DOHH2 (cell line): ENCODE data around the gene MMEL1.

Experiments used
- CTCF ChIP-seq: fragments of 200-600 bp; sonication (generic); IDR thresholded peaks from one replicate; pipeline ENCODE4 v1.5.1; 2014; ENCODE audit warnings: antibody characterized with exemption, mild to moderate bottlenecking, low read depth, low read length; ENCODE audit not compliant: poor library complexity, severe bottlenecking
- EZH2phosphoT487 ChIP-seq: fragments of 200-600 bp; sonication (generic); IDR thresholded peaks from 2 replicates; pipeline ENCODE4 v1.6.1; 2017; ENCODE audit warnings: borderline replicate concordance, mild to moderate bottlenecking, antibody characterized with exemption, low read length, moderate library complexity, mixed read lengths

- TF ChIP-seq EZH2phosphoT487 (no peak), CTCF (no peak)
Measured at GRCh38 chr1:2636733-2637132, 3.9 kb upstream of the MMEL1 start.
